Right kidney (tissue), 1 donor: ENCODE measurements around the gene DNTT.
"Not testable (repeated sequence)": the region's sequence is repeated elsewhere in the genome, so short reads cannot be mapped to it uniquely, and the experiment has no call there.

Experiments used
- DNase-seq: peaks from one replicate; pipeline ENCODE4 v3.0.0-alpha.2; 2016

The DNTT gene

DNA sequence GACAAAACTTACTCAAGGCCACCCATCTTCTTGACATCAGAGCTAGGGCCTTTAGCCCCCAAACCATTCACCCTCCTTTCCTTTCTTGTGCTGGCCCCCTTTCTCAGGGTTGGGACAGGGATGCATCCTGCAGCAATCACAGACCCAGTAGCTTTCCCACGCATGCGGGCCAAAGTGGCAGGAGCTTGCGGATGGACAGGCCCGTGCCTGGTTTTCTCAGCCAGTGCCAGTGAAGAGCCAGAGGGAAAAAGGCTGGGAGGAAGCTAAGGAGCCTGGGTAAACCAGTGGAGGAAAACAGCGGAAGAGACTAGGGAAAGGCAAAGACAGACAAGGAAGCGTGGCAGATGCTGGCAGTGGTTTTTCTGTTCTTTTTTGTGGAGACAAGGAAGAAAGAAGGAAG lies 27.8 kb upstream of the DNTT start:
- no peak for DNase-seq

DNA sequence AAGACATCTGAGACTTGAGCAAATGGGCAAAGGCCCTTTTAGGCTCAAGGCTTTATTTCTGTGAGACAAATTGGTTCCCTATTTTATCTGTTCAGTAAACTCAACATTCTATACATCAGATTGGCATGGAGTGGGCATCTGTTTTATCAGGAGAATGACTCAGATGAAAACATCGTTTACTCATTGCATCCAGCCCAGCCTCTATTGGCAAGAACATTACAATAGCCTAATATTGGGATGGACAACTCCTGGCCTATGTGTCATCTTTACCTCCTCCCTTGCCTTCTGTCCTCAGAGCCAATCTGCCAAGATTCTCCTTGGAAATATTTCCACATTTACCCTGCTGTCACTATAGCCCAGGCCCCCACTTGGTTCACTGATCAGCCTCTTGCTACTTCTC lies 27.4 kb upstream of the DNTT start:
- DNase-seq, result no peak

DNA sequence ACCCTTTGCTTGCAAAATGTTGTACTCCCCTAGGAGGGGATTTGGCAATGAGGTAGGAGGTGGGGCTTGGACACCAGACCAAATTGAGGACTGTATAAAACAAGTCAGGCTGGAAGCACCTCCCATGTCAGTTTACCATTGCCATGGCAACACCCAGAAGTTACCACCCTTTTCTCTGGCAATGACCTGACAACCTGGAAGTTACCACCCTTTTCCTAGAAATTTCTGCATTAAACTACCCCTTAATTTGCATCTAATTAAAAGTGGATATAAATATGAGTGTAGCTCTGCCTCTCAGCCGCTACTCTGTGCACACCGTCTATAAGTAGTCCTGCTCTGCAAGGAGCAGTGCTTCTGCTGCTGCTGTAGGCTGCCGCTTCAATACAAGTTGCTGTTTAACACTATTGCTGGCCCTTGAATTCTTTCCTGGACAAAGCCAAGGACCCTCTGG lies 25.0 kb upstream of the DNTT start:
- DNase-seq, result no peak

DNA sequence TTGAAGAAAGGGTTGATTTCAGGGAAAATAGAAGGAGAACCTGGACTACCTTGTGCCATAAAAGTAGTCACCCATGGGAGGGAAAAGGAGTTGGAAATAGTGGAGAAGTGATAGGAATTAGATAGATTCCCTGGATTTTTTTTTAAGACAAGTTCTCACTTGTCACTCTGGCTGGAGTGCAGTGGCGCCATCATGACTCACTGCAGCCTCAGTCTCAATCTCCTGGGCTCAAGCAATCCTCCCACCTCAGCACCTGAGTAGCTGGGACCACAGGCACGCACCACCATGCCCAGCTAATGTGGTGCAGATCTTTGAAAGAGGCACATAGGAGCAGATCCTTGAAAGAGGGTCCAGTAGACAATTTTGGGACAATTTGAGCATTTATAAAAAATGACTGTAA lies 23.4 kb upstream of the DNTT start:
- no peak for DNase-seq

DNA sequence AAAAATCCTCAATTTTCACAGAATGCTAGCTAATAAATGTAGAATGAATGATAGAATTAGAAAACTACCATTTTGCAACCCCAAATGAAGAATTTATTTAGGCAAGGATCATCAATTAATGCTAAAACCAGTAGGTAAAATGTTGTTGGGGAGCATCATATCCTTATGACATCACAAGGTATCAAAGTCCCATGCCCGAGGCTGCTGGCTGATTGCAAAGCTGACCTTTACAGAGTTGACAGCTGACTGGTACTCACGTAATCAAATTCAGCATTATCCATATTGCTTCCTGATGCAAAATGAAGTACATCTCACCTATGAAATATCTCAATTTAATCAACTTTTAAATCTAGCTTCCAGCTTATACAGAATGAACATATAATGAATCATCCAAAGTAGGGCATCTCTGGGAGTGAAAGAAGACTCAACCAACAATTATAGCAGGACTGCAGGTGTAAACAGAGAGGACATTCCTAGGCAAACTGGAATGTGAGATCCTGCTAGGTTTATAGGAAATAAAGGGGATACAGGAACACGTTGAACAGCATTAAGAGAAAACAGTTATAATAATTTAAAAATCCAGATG lies 22.7 kb upstream of the DNTT start:
- no peak for DNase-seq

DNA sequence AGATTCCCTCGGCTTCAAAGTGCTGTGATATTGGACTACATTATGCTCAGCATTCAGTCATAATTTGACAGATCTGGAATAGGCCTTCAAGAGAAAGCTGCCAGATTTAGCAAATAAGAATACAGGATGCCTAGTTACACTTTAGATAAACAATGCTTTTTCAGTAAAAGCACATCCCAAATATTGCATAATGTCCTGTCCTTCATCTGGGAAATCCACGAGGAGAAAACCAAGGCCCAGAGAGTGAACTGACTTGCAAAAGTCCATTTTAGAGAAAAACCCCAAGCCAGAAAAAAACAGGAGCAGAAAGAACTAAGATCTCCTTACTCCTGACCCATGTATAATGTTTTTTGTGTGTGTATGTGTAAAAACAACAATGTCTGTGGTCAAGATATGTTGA lies 20.9 kb upstream of the DNTT start:
- DNase-seq, result no peak

DNA sequence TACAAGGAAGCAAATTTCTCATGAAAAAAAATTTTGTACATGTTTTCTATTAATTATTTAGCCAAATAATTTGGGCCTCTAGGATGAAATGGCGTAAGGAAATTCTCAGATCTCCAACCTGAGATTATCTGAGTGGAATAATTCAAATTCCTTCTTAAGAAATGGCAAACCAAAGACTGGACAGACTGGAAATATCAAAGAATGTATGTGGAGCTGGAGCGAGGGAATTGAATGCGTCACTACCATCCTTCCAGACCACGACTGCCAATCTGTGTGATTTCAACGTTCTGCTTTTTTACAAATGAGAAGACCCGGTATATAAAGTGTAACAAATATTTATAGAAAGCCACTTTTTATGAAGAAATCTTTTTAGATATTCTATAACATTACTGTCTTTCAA lies 20.5 kb upstream of the DNTT start:
- DNase-seq, result no peak

DNA sequence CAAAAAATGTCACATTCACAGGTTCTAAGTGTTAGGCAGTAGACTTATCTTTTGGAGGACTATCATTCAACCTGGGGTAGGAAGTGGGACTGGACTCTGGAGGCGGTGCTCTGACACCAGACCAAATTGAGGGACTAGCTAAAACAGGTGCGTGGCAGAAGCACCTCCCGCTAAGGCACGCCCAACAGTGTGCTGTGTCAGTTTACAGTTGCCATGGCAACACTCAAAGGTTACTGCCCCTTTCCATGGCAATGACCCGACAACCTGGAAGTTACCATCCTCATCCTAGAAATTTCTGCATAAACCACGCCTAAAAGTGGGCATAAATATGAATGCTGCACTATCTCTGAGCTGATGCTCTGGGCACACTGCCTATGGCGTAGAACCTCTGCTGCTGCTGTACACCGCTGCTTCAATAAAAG lies 18.9 kb upstream of the DNTT start:
- no peak for DNase-seq

DNA sequence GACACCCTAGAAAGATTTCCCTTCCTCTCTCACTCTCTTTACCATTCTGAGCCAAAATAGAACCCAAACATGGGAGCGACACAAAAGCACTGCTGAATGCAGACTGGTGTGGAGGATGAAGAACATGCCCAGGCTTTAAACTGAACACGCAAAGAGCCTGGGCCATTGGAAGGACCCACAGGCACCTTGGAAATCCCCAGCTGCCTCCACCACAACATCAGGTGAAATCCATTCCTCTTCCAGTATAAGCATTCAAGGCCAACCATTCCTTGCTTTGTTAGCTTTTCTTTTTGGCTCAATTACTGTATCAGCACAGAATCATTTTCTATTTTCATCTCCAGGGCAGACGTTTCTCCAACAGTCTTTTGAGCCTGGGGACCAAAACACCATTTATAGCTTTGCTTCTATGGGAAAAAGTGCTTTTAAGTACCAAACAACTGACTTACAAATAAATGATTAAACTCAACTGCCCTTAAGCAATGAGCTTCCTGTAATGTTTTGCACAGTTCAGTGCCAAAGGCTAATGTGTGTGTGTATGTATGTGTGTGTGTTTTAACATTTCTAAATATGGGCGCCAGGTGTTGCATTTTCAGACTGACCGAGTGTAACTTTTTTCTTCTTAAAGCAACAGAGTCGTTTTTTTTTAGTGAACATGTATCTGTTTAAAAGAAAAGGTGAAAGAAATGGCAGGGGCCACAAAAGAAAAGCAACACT lies 16.7 kb upstream of the DNTT start:
- peak; percentile 56 for DNase-seq

DNA sequence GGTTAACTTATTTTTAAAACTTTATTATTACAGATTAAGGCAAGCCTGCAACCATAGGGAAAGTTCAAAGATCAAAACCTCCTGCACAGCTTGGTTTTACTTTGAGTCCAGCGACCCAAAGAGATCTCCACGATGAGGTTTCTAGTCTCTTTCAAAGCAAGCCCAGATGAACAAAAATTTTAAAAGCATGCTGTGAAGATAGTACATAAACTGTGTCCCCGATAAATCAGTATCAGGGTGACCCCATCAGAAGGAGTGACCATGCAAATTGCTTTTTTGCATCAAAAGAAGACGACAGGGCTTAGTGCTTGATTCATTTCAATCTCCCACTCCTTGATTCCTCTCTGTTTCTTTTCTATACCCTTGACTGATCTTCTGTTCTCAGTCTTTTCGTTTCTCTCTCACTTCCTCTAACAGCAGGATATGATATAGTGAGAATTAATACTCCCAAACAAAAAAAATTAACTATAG lies 16.0 kb upstream of the DNTT start:
- DNase-seq, result peak; percentile 41

DNA sequence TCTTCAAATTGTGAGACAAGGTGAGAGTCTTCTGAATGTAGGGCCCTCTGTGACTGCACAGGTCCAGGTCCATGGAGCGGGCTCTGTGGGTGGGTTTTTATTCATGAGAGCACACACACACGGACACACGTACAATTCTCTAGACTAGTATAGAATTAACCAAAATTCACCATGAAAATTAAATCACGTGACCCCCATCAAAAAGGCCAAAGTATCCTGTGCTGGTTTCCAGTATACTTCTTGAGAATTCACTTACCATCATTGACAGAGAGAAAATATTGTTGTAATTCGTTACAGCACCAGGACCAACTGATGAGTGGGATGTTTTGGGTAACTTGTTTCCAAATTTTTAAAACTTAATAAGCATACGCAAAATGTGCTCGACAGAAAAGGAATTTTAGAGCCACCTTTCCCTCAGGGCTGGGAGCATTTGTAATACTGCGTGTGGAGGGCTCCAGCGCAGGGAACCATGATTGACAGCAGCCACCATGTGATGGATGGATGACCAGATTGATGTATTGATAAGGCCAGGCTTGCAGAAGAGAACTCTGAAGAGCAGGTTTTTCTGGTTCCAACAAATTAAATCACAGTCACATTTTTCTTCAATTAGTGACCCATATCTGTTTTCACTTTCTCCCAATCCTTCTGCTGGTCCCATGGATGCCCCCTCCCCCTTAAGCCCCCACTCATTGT lies 14.9 kb upstream of the DNTT start:
- no peak for DNase-seq

DNA sequence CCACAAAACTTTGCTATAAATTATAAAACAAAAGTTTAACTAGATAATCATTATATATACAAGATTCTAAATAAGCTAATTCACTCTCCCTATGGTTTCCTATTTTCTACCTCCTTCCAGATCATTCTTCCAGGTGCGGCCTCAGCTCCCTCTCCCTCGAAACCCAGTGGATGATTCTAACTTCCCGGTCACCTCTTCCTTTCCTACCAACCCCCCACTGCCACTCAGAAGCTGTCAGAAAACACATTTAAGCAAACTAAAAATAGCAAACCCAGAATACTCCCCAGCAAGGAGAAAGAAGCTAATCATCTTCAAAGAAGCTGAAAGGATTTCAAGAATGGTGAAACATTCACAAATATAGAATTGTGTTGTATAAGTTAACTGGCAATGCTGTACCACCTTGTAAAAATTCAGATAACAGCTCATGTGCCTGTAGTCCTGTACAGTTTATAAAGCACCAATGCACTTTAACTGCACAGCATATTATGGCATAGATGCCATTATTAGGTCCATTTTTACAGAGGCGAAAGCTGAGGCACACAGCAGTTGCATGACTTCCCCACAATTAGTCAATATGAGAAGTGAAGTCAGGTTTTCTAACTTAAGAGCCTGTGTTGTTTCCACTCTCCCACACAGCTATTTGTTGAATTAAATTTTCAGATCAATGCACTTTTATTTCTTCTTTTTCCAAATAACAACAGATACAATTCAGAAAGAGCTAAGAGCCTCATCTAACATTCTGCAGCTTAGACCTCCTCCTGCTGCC lies 13.7 kb upstream of the DNTT start:
- no peak for DNase-seq

DNA sequence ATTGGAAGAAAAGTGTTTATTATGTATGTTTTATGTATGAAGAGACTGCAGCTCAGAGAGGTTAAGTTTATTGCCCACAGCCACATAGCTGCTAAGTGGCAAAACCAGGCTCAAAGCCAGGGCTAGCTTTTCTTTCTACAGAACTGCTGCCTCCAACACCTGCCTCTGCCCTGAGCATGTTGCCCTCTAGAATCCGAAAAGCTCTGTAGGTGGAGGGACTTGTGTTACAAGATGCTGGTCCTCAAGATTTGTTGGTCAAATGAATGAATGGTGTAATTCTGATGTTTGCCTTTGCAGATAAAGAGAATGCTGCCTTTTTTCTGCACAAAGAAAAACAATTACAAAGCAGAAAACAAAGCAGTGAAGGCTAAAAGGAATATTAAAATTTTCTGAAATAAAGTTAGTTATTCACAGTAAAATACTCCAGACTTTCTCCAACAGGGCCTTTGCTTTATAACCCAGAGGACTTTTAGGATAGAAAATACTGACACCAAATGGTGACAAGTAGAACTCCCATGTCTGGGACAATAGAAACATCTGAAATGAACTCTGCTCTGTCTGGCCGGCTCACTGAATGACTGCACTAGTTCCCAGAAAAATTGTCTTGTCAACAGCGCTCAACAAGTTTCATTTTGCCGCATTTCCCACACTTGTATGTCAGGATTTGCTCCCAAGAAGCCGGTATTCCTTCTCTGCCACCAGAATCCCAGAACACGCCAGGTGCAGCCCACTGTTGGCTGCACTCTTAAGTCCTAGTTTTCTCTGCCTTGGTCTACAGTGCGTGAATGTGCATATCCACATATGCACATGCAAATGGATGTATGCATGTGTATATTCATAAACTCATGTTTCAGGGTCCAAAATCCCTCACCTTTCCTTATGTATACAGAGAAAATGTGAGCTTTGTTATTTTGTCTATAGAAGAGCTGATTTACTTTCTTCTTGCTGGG lies 11.0 kb upstream of the DNTT start:
- DNase-seq, result peak; percentile 28

DNA sequence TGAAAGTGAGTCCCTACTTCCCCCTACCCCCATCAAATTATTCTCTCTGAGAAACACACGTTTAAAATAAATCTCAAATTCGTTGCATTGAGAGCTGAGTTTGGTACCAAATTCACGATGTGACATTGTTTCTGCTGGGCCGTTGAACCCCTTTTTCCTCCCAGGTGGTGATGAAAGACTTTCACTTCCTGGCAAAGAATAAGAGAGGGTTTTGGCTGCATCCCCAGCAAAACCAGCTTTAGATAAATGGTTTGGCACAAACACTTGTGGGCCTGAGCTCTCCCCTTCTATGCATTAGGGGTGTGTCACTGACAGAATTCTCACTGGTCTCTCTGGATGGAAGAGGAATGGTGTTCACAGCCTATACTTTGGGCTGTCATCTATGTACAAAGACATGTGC lies 8.8 kb upstream of the DNTT start:
- DNase-seq, result no peak

DNA sequence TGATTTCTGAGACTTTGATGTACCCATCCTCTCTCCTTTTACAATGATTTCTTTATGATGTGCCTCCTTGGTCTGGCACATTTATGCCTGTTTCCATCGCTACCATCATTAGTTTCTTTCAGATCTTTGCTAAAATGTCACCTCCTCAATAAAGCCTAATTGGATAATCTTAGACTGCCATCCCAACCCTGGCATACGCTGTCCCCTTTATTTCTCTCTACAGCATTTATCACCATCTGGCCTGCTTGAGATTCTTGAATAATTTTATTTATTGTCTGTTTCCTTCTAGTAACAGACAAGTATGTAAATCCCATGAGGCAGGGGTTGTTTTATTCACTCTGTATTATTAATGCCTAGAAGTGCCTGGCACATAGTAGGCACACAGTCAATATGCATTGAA lies 6.7 kb upstream of the DNTT start:
- DNase-seq, result no peak

DNA sequence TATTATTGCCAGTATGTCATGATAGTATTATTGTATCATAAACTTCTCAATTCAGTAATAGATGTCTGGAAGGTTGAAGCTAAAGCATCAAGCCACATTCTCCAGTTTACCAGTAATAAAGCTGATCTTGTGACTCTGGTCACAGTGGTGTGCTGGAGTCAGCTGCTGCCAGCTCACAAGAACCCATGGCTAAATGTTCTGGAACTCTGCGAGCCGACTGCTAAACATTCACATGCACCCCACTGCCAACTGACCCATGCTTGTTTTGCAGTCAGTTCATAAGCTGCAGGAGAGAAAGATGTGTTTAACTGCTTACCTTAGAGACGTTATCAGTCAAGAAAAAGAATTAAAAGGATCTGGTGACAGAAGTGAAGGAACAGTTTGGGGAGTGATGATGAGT lies 5.9 kb upstream of the DNTT start:
- no peak for DNase-seq

DNA sequence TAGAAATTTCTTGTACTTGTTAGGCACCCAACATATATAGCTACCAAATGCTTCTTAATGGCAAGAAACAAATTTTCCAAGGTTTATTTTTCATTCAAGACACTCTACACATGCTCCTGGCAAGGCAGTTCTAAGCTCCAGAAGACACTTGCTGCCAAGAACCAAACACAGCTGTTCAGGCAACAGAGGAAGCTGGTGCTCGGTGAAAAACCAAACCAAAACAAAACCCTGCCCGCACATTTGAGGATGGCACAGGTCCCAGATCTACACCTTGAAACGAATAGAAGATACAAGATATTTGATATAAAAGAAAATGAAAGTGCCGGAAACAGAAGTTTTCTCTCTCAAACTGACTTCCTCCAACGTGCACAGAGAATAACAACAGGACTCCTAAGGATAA lies 4.9 kb upstream of the DNTT start:
- DNase-seq, result no peak

DNA sequence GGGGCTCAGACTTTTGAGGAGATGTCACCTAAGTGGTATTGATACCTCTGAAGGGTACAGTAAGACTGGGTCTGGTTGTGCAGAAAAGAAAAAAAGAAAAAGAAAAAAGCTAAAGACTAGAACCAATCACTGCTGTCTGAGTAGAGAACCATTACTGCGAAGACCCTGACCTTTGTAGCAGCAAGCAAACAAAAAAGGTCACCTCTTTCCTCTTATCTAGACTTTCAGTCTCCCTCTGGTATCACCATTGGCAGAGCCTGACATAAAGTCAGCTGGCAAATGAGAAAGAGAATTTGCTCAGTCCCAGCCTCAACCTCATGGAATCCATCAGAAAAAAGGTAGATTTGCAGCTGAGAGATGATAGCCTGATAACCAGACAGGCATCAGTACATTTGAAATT lies 2.6 kb upstream of the DNTT start:
- no peak for DNase-seq

DNA sequence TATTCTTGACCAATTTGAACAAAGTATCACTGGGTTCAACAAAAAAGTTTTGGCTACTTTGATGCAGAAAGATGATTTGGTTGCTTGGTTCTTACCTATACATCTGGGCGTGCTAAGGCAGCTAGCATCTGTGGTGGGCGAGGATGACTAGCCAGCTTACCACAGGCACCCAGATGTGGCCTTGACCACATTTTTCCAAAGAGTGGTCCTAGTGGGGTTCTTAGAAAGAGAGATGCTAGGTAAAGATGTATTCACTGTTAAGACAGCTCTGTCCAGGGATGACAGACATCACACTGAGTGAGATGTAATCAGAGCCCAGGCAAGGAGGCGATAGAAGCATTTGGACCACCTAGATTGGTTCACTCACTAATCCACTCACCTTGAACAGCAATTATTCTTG lies 785 bp downstream of the DNTT start:
- DNase-seq, result no peak

DNA sequence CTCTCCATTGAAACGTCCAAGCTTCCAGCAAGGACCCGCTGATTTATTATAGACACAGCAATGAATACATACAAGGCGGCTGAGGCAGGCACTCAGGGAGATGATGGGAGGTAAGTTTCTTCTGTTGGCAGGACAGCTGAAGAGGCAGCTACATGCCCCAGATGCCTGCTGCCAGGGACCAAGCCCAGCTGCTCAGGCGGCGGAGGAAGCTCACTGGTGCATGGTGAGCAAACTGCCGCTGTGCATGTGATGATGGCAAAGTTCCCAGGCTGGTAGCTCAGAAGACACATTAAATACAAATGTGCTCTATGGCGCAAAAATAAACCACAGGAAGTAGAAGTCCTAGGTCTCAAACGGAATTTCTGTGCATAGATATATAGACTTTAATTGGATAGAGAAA lies 2.3 kb downstream of the DNTT start:
- DNase-seq, result no peak

DNA sequence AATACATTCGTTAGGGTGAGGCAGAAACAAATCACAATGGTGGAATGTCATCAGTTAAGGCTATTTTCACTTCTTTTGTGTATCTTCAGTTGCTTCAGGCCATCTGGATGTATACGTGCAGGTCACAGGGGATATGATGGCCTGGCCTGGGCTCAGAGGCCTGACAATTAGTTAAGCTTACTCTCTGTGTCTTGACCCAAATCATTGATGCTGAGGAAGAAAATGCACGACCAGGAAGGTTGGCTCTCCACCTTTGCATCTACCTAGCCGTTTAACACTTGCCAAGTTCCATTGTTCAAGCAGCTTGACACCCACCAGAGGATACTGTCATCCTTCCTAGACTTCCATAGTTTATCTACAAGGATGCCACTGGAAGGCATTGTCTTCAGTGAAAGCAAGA lies 4.6 kb downstream of the DNTT start:
- not testable (repeated sequence) for DNase-seq
